A172 (cell line): Measurements from ENCODE around the gene LY9. TPM values are rescaled to one million over a fixed set of nuclear protein-coding genes. Genes with fewer than 3 reads are reported as not detected.
A peak's percentile ranks its signal among the peaks of the same experiment; 100 is the strongest.

Source experiments
- DNase-seq: peaks from one replicate; pipeline ENCODE4 v3.0.0-alpha.2; 2015; ENCODE audit warnings: low spot score
- total RNA-seq: library from RNA; depleted of rRNA; stranded (reverse); fragments of >200 nt; shearing (Covaris generic); gene quantifications from 2 replicates; pipeline ENCODE4 v1.2.3, GENCODE V29; 2014

LY9 gene
- total RNA-seq, 1 experiment from 2014 or later = not detected

- DNase-seq = no peak
Observed at GRCh38 chr1:160801836-160802580, 6.0 kb downstream of the LY9 start.

- DNase-seq = no peak
Observed at GRCh38 chr1:160806109-160806665, 10.2 kb downstream of the LY9 start.

DNA sequence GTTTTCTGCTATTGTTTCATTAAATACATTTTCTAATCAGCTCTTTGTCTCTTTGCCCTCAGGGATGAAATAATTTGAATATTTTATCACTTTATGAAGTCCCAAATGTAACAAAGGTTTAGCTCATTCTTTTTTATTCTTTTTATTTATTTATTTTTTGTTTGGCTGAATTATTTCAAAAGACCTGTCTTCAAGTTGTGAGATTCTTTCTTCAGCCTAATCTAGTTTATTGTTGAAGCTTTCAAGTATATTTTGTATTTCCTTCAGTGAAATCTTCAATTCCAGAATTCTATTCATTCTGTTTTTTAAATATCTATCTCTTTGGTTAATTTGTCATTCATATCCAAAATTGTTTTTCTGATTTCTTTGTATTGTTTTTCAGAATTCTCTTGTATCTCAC, 10.8 kb downstream of the LY9 start:
- no peak for DNase-seq

DNA sequence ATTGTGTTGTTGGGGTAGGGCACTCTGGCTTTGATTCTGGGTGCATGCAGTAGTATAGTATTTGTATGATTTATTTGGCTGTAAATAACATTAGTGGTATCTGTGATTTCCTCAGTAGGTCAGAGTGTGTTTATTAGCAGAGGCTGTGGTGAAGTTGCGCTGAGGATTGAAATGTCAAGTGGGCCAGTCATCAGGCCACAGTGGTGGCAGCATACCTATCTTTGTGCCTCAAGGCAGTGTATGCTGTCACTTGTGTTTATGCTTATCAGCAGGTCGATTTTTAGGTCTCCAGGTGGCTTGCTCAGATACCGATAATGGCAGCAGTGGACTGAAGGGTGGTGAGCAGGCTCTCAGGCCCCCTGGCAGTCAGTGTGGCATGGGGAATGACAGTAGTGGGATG, 11.3 kb downstream of the LY9 start:
- no peak for DNase-seq

GRCh38 chr1:160807738-160808137, 11.8 kb downstream of the LY9 start:
- no peak for DNase-seq

GRCh38 chr1:160808289-160808688, 12.3 kb downstream of the LY9 start:
- DNase-seq = no peak

DNA sequence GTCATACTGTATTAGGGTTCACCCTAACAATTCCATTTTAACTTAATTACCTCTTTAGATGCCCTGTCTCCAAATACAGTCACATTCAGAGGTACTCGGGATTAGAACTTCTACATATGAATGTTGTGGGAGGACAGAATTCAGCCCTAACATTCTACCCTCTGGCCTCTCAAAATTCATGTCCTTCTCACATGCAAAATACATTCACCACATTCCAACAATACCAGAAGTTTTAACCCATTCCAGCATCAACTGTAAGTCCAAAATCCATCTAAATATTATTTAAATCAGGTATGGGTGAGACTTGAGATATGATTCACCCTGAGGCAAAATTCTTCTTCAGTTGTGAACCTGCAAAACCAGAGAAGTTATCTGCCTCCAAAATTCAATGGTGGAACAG, 14.5 kb downstream of the LY9 start:
- DNase-seq = no peak

- no peak for DNase-seq
Observed at GRCh38 chr1:160811147-160811546, 15.2 kb downstream of the LY9 start.

DNA sequence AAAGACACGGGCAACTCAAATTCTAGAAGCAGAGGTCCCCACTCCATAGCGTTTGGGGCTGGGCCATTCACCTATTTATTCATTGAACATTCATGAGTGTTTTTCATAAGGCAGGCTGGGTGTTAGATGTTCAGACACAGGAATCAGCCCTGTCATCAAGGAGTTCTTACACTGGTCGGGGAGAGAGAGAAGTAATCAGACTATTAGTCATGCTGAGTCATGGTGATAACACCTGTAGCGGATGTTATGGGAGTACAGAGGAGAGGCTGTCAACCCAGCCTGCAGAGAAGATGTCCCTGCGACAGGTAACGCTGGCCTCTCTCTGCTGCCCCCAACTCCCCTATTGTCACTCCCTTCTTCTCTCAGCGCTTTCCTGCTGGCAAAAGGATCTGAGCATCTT, 17.2 kb downstream of the LY9 start:
- DNase-seq = peak; percentile 92

GRCh38 chr1:160814316-160814715, 18.3 kb downstream of the LY9 start:
- no peak for DNase-seq

DNA sequence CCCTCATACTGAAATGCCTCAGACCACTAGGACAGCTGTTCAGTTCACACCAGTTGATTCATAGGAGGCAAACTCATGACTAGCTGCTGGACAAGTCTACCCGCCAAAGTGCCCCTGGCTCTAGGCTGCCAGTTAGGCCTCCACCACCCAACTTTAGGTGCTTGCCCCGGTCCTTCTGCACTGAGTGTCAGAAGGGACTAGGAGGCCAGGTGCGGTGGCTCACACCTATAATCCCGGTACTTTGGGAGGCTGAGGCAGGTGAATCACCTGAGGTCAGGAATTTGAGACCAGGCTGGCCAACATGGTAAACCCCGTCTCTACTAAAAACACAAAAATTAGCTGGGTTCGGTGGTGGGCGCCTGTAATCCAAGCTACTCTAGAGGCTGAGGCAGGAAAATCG, 18.9 kb downstream of the LY9 start:
- DNase-seq = no peak

DNA sequence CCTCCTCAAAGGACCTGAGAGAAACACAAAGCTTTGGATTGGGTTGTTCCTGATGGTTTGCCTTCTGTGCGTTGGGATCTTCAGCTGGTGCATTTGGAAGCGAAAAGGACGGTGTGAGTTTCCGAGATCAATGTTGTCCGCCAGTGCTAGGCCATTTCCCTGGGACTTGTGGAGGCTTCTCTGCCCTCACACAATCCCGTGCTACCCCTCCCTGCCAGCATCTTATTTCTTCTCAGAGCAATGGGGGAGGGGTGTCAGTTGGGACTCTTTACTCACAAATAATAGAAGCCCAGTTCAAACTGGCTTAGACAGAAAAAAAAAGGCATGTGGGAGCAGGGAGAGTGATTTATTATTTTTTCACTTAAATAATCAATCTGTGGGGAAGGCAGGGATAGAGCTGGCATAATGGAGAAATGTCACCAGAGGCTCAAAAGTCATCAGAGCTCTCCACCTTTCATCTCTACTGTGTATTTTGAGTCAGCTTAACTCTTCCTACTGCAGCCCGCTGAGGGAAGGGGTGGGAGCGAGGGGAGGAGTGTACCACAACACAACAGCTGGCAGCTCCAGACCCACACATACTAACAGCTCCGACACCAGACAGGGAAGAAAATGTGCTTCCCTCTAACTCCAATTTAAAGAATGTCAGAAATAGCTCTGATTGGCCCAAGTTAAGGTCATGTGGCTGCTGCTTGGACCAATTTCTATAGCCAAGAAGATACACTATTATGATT, 22.4 kb downstream of the LY9 start:
- no peak for DNase-seq

- no peak for DNase-seq
Observed at GRCh38 chr1:160819186-160819585, 23.2 kb downstream of the LY9 start.

DNA sequence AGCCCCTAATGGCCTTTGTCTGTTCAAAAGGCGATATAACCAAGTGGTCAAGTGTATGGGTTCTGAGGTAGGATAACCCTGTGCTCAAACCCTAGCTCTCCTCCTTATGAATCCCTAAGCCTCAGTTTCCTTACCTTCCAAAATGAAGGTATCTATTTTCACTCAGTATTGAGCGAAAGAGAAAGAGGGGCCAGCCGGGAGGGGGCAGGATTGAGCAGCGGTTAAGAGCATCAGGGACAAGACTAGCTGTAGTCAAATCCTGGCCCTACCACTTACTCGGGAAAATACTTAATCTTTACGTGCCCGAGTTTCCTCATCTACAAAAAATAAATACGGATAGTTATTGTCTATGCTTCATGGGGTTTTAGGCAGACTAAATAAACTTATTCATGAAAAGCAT, 25.7 kb downstream of the LY9 start:
- no peak for DNase-seq

- DNase-seq = no peak
Observed at GRCh38 chr1:160823296-160823695, 27.3 kb downstream of the LY9 start.

DNA sequence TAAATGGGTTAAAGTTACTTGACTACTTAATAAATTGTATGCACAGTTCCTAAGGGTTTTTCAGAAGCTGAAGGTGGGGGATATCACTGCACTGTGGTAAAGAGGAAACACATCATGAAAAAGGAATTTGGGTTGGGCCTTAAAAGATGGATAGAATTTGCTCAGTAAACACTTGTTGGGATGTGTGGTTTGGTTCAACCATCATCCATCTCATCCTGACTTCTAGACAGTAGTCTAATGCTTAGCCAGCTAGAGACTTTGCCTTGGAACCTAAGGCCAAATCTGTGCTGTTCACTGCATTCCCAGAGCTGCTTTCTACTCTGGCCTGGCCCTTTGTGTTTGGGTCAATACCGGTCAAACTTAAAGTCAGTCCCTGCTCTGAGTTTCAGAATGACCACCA, 30.6 kb downstream of the LY9 start:
- DNase-seq = peak; percentile 98

DNA sequence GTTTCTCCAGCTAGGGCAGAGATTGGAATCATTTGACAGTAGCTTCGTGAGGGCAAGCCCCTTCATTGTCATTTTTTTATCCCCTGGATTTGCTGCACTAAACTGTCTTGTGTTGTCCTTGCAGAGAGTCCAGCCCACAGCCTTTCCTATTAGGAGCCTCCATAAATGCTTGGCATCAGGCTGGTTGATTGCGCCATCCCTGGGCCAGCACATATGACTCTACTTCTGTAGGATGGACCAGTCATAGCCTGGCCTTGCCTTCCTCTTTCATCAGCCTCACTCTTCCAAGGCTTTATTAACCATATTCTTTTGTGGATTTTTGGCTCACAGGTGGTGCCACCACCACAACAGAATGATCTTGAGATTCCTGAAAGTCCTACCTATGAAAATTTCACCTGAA, 31.4 kb downstream of the LY9 start:
- no peak for DNase-seq

DNA sequence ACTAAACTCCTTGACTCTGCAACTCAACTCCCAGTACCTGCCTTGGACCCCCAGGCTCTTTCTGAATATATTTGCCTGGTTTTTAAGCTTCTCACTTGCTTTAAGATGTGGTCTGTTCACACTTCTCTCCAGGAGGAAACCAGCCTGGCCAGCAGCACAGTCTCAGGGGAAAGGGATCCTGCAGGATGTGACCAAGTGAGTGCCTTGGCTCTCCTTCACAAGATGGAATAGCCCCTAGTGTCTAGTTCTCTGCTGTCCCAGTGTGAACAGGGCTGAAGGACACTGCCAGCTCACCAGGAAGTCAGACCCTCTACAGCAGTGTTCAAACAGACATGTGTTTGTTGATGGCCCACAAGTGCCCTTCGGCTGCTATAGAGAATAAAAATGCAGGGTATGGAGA, 33.8 kb downstream of the LY9 start:
- no peak for DNase-seq

DNA sequence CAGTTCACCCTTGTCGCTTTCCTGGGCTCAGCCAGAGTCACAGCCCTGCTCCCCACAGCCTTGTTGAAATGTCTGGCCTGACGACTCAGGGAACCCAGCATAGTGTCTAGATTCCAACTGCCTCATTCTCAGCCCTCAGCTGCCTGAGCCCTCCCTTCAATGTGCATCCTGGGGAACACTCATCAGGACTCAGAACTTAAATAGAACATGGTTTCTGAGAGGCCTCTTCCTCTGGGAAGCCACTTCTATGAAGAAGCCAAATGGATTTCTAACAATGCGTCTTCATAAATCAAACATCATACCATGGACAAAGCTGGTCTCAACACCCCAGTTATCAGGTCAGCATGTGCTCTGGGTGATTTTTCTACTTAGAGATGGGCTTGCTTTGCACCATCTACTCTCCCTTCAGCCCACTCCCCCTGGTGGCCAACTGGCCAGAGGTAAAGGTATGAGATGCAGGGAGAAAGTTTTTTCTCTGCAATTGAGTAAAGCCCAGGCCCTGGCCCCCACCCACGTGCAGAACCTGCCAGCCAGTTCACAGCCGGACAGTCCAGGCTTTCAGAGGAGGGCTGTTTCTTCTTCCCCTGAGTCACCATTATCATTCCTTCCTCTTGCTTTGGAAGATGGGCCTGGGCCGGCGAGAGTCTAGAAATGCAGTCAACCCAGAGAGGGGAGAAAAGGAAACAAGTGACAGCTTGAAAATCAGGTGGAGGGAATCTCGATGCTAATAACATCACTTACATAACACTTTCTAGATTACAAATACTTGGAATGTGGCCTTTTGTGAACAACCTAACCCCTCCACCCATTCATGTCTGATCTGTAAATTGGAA, 34.6 kb downstream of the LY9 start:
- DNase-seq = peak; percentile 77

DNA sequence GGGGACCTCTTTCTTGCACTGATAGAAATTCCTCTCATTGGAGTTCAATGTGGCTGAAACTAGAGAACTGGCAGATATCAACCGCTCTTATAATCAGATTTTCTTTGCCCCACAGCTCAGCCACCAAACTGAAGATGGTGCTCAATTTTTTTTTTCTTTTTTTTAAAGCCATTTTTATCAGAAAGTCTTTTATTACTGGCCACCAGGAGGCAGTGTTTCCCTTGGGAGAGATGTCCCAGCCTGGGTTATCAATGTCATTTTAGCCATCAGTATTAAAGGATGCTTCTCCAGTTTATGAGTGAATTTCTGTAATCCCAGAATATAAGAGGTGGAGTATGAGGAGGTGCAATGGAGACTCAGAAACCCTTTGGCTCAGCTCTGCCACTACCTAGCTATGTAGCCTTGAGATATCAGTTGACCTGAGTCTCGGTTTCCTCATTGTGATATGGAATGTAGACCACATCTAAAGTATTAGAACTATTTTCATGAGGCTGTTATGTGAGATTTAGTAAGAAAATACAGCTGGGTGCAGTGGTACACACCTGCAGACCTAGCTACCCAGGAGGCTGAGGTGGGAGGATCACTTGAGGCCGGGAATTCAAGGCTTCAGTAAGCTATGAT, 39.1 kb downstream of the LY9 start:
- peak; percentile 42 for DNase-seq

DNA sequence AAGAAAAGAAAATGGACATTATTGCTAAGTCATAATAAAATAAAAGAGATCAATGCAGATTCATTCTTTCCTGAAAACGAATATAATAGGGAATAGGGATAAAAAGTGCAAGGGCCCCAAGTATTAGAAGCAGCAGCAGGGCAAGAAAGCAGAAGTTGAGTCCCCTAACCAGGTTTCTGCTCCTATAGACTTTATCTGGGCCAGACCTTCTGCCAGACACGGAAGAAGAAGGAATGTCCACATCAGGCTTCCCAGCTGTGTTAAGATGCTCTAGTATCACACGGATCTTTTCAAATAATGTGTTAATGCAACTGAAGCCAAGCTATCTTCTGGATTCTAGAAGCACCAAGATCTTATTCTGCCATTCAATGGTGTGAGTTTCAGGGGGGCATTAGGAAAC, 39.8 kb downstream of the LY9 start:
- no peak for DNase-seq

GRCh38 chr1:160836561-160836960, 40.6 kb downstream of the LY9 start:
- no peak for DNase-seq
